GM21528 (cell line): ENCODE measurements around the gene EPHX1.
"Not testable (repeated sequence)": the region's sequence is repeated elsewhere in the genome, so short reads cannot be mapped to it uniquely, and the experiment has no call there.

ENCODE experiments used
- ATAC-seq: cut with Tn5 transposase; IDR thresholded peaks from one replicate; pipeline ENCODE4 v1.9.1; 2021; ENCODE audit warnings: mild to moderate bottlenecking, moderate library complexity; ENCODE audit not compliant: unreplicated experiment, low FRiP score

Gene EPHX1

GRCh38 chr1:225777058-225777582, 32.8 kb upstream of the EPHX1 start:
- peak; percentile 27 for ATAC-seq

- peak; percentile 99 for ATAC-seq
Observed at GRCh38 chr1:225777583-225778336, 32.2 kb upstream of the EPHX1 start, which contains the start of gene SRP9. Gene SRP9 (plus strand): TSS chr1:225777826. CDS start chr1:225777941, 115 bp downstream.

GRCh38 chr1:225778337-225778669, 31.6 kb upstream of the EPHX1 start:
- ATAC-seq = no peak

GRCh38 chr1:225779165-225779564, 30.8 kb upstream of the EPHX1 start:
- not testable (repeated sequence) for ATAC-seq

GRCh38 chr1:225780134-225780533, 29.8 kb upstream of the EPHX1 start:
- ATAC-seq = no peak

- ATAC-seq = no peak
Observed at GRCh38 chr1:225780630-225781029, 29.3 kb upstream of the EPHX1 start.

- not testable (repeated sequence) for ATAC-seq
Observed at GRCh38 chr1:225789142-225789541, 20.8 kb upstream of the EPHX1 start.

GRCh38 chr1:225794954-225795353, 15.0 kb upstream of the EPHX1 start:
- ATAC-seq = no peak

- ATAC-seq = not testable (repeated sequence)
Observed at GRCh38 chr1:225796097-225796496, 13.8 kb upstream of the EPHX1 start.

- ATAC-seq = not testable (repeated sequence)
Observed at GRCh38 chr1:225801146-225801545, 8.8 kb upstream of the EPHX1 start.

GRCh38 chr1:225806249-225806648, 3.7 kb upstream of the EPHX1 start:
- no peak for ATAC-seq

GRCh38 chr1:225806736-225807135, 3.2 kb upstream of the EPHX1 start:
- ATAC-seq = not testable (repeated sequence)

- ATAC-seq = no peak
Observed at GRCh38 chr1:225808136-225808535, 1.8 kb upstream of the EPHX1 start.

GRCh38 chr1:225810579-225811538, 935 bp downstream of the EPHX1 start:
- ATAC-seq = not testable (repeated sequence)

- no peak for ATAC-seq
Observed at GRCh38 chr1:225811622-225812487, 1.9 kb downstream of the EPHX1 start.

GRCh38 chr1:225812488-225813213, 2.7 kb downstream of the EPHX1 start:
- ATAC-seq = no peak

- ATAC-seq = no peak
Observed at GRCh38 chr1:225813214-225813964, 3.5 kb downstream of the EPHX1 start.

- ATAC-seq = no peak
Observed at GRCh38 chr1:225814381-225814780, 4.5 kb downstream of the EPHX1 start.

GRCh38 chr1:225815090-225815489, 5.2 kb downstream of the EPHX1 start:
- ATAC-seq = not testable (repeated sequence)
